Activated CD4-positive, alpha-beta T cell treated with anti-CD3 and anti-CD28 coated beads, Interleukin-2, amount 50 U/mL, for 24 hours (primary cell): ENCODE measurements around the gene VPS11.
"Not testable (repeated sequence)": the region's sequence is repeated elsewhere in the genome, so short reads cannot be mapped to it uniquely, and the experiment has no call there.

Source experiments
- DNase-seq, 2 donors: peaks; one replicate each; pipeline ENCODE4 v3.0.0-alpha.2; 2020; ENCODE audit warnings: low read depth in 1 of 2, low spot score in 1 of 2

VPS11 gene

DNA sequence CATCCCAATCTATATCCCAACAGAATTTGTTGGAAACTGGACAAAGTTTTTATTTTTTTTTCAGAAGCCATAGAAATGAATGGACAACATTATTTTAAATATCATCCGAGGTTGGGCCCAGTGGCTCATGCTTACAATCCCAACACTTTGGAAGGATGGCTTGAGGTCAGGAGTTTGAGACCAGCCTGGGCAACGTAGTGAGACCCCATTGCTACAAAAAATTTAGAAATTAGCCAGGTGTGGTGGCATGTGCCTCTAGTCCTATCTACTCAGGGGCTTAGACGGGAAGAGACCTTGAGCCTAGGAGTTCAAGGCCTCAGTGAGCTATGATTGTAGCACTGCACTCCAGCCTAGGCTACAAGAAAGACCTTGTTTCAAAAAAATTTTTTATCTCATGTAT is 32.8 kb upstream of the VPS11 start:
- DNase-seq, result no peak

DNA sequence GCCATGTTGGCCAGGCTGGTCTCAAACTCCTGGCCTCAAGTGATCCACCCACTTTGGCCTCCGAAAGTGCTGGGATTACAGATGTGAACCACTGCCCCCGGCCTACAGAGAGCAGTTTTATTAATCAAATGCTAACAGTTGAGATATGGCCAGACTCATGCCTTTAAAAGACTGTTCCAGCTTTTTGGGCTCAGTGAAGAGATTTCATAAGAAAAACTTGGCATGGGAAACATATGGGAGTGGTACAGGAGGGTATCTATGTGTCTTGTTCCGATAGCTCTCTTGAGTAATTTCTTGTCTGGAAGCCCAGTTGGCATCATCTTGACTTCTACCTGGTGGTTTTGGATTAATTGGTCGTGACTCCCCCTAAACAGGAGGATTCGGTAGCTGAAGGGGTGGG is 28.7 kb upstream of the VPS11 start:
- DNase-seq, result no peak

DNA sequence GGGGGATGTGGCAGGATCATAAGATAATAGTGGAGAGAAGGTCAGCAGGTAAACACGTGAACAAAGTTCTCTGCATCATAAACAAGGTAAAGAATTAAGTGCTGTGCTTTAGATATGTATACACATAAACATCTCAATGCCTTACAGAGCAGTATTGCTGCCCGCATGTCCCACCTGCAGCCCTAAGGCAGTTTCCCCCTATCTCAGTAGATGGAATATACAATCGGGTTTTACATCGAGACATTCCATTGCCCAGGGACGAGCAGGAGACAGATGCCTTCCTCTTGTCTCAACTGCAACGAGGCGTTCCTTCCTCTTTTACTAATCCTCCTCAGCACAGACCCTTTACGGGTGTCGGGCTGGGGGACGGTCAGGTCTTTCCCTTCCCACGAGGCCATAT is 28.1 kb upstream of the VPS11 start:
- not testable (repeated sequence) for DNase-seq

DNA sequence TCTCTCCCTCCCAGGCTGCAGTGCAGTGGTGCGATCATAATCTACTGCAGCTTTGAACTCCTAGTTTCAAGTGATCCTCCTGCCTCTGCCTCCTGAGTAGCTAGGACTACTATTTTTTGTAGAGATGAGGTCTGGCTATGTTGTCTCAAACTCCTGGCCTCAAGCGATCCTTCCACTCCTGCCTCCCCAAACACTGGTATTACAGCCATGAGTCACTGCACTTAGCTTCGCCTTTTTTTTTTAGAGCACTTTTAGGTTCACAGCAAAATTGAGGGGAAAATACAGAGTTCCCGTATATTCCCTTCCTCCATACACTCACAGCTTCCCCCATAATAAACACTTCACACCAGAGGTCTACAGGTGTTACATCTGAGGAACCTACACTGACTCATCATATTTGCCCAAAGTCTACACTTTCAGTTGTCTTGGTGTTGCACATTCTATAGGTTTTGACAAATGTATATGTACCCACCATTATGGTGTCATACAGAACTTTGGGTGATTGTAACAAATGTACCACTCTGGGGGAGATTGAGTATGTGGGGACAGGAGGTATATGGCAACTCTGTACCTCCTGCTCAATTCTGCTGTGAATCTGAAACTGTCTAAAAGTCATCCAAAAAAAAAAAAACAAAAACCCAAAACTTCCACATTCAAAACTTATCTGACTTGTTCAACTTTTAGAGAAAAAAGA is 25.6 kb upstream of the VPS11 start:
- DNase-seq, result no peak

DNA sequence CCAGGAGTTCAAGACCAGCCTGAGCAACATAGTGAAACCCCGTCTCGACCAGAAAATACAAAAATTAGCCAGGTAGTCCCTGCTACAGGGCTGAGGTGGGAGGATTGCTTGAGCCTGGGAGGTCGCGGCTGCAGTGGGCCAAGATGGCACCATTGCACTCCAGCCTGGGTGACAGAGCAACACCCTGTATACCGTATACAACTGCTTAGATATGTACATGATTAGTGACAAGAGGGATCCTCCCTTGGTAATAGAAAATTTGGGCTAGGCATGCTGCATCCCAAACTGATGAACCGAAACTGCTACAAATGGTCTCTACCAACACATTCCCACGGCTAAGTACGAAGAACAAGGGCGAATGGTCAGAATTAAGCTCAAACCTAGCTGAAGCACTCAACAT is 24.7 kb upstream of the VPS11 start:
- DNase-seq, result no peak

DNA sequence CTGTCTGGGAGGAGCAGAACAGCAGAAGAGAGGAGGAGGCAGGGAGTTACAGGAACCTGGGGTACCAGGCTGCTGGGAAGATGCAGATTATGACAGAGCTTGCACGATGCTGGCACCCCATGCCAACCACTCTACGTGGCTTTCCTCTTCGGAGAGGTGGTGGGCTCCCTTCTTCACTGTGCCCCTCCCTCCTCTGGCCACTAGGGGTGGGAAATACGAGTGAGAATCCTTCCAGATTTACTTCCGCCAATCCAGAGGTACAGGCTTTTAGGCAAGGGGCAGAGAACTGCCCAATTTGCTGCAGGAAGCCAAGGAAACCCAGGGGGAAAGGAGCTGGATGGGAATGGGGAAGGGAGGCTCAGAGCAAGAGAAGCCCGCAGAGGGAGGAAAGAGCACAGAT is 22.9 kb upstream of the VPS11 start:
- no peak for DNase-seq

DNA sequence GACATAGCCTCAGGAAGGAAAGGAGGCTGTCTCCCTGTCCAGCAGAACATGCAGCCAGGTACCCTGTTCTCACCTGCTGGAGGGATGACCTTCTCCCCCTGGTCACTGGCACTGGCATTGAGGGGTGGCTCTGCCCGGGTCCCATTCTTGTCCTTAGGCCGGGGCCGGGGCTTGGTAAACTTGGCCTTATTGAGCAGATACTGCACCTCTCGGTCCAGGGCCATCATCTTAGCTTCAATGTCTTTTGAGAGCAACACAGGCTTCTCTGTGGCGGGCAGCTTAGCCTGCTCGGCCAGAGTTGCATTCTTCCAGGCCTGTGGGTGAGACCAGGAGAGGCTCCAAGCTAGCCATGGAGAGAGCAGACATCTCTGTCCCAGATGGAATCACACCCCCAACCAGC is 21.1 kb upstream of the VPS11 start:
- DNase-seq, result no peak

DNA sequence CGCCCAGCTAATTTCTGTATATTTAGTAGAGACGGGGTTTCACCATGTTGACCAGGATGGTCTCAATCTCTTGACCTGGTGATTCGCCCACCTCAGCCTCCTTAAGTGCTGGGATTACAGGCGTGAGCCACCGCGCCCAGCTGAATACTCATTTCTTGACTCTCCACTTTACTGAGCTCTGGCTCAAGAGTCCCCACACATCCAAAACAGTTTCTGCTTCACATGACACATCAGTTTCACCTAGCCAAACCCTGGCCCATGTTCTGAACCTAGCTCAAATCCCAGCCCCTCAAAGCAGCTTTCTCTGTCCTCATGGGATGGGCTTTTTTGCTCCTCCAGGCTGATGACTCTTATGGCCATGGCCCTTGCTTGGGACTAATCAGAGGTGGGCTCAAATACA is 20.4 kb upstream of the VPS11 start:
- DNase-seq, result no peak

DNA sequence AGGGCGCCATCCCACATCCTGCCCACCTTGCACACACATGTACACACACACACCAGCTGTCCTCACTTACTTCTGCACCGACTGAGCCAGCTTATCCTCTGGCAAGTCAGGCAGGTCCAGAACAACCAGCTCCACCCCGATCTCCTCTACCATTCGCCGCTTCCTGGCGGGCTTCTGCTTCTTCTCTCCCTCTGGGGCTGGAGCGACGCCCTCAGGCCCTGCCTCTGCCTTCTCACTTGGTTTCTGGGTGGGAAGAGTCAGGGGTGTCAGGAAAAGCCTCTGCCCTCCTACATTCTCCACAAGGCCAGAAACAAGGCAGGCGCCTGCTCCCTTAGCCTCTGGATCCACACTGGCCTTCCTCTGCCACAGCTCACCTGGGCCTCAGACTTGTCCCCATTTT is 19.0 kb upstream of the VPS11 start:
- DNase-seq, result no peak

DNA sequence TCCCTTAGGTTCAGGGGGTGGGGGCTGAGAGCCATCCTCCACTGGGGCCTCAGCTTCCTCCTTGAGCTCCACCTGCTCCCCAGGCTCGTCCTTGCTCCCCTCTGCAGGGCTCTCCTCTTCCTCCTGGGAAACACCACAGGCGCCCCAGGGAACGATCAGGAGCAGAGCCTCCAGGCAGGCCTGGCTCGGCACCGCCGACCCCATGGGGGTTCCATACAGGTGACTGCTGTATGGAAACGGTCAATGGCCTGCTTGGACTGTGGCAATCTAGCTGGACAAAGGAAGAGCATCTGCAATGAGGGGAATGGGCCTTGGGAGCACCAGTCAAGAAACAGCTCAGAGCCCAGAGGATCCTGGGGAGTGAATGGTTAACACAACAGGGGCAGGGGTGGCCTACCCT is 18.5 kb upstream of the VPS11 start:
- DNase-seq, result no peak

DNA sequence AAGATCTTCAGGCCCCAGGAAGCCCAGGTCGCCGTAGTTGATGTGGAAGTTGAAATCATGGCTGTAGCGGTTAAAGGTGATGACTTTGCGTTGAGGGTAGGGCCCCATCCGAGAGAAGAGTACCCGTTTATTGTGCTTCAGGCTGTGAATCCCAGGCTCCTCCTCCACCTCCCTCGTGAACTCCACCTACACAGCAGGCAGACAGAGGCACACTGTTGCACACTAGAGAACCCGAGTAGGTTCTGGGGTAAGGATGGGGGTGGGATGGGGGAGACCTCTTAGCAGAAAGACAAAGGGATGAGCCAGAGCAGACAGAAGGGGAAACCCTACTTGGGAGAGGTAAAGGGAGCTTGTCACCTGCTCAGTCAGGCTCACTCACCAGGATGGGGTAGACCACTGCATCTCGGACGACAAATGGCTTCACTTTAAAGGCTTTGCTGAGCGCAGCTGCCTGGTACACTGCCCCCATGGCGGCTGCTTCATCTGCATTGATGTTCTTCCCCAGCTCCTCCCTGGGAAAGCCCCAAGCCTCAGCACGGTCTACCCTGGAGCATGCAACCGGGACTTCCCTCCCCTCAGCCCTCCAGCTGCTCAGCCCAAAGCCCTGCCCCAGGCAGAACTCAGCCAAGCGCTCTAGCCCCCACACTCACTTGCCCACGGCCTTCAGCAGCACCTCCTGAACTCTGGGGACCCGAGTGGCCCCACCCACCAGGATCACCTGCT is 16.0 kb upstream of the VPS11 start:
- DNase-seq, result no peak

DNA sequence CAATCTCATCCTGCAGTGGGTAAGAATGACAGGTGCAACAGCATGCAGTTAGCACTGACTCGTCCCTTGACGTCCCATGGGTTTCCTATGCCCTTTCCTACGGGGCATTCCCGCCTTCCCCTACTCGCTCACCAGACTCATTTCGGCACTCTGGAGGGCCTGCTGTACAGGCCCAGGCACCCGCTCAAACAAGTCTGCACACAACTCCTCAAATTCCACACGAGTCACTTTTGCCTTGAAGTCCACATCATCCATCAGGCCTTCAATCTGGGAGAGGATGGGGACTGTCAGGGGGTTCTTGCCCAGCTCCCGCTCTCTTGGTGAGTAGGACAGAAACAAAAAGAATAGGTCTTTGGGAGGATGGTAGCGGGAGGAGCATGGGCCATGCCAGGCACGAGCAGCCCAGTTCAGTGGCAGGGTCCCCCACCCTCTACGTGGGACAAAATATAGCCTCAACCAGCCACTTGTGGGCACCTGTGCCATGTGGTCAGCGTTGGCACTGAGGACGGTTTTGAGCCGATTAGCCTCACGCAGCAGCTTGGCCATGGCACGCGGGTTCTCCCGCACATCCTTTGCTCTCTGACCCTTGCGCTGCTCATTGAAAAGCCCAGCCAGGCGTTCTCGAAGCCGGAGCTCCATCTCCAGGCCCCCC is 15.3 kb upstream of the VPS11 start:
- DNase-seq, result no peak

DNA sequence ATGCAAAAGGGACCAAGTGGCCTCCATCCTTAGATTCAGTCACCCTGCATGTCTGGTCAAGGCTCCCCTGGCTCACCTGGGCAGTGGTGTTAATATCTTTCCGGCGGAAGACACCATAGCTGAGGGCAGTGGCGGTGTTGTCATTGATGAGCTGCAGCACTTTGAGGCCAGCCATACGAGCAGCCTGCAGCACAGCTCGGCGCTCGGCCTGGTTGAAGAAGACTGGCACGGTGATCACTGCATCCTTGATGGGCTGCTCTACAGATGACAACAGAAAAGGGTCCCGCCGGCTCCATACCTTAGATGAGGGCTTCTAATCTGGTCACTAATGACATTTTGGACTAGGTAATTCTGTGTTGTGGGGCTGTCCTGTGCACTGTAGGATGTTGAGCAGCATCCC is 13.2 kb upstream of the VPS11 start:
- DNase-seq, result no peak

DNA sequence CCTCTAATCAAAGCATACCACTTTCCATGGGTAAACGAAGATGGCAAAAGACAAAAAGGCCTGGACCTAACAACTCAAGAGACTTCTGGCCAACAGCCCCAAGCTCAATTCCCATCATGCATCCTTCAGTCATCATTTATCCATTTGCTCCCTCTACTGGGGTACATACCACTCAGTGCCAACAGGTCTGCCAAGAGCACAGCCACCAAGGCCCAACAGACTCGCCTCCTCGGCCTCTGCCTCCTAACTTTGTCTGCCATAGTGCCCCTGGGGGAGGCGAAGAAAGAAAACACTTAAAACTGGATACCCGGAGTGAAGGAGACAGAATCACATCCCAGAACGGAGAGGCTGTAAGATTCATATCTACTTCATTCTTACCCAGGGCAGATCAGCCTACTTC is 11.7 kb upstream of the VPS11 start:
- no peak for DNase-seq

DNA sequence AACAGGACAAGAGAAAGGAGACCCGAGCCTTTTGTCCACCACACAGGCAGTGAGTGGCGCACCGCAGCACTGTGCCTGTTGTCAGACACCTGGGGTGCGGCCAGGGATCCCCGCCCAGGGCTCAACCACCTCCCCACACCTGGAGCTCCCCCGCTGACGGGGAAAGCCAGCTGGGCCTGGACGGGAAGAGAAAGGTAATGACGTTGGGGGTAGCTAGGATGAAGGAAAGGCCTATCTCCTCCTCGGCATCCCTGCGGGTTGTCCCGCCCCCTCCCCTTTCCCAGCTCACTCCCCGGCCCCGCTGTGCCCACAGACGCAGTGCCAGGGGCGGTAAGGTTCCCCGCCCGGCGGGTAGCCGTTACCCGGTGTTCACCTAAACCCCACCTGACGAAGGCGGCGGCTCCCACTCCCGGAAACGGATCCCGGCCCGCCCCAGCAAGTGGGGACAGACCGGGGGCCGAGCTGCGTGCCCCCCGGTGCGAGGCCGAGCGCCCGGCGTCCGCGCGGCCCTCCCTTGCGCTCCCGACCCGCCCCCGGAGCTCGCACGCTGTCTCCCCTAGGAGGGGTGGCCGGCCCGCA is 11.1 kb upstream of the VPS11 start:
- DNase-seq, result peak in 1 of 2 donors; percentile 20

DNA sequence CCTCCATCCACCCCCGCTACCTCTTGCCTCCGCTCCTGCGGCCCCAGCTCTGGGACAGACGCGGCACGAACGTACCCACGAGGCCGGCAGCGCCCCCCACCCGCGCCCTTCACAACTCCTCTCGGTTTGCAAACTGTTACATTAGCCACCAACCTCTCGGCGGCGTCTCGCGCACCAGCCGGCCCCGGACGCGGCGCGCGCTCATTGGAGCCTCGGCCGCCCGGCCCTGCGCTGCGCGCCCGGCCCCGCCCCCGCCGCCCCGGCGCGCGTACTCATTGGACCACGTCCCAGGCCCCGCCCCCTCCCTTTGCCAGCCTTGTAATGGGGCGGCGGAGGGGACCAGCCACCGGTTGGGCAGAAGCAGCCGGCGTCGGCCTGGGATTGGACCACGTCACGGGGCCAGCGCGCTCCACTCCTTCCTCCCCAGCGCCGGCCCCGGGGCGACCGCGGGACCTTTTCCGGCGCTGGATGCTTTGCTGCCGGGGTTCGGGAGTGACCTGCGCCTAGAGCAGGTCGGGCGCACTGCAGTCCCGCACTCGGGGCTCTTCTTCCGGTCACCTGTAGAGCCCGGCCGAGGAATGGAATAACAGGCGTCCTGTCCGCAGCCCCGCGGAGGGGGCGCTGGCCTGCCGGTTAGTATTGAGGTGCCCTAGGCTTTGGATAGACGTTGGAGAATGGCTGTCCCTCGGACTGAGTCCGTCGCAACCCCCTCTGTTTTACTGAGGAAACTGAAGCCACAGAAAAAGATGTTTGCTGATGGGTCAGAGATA is 10.4 kb upstream of the VPS11 start, which contains the start of gene HYOU1:
Gene HYOU1, minus strand, starts transcription at position 206 of the 770 bp plus-strand sequence. CDS start 1,045 bp downstream, outside the sequence.
- peak; percentile 97 for DNase-seq

DNA sequence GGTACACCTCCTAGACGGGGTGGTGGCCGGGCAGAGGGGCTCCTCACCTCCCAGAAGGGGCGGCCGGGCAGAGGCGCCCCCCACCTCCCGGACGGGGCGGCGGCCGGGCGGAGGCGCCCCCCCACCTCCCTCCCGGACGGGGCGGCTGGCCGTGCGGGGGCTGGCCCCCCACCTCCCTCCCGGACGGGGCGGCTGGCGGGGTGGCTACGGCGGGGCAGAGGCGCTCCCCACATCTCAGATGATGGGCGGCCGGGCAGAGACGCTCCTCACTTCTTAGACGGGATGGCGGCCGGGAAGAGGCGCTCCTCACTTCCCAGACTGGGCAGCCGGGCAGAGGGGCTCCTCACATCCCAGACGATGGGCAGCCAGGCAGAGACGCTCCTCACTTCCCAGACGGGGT is 8.5 kb upstream of the VPS11 start:
- DNase-seq, result not testable (repeated sequence)

DNA sequence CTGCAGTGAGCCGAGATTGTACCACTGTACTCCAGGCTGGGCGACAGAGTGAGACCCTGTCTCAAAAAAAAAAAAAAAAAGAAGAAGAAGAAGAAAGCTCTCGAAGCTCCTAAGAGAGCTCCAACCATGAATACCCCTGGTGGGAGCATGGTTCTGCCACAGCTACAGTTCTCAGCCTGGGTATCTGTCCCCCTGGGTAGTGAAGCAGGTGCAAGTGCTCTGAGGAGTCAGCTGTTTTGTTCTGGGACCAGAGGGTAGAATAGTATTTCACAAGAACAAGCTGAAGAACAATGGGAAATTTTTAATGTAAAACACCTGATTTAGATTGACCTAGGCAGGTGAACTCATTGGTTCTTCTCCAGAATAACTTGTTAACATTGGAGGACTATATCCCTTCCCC is 6.4 kb upstream of the VPS11 start:
- no peak for DNase-seq

DNA sequence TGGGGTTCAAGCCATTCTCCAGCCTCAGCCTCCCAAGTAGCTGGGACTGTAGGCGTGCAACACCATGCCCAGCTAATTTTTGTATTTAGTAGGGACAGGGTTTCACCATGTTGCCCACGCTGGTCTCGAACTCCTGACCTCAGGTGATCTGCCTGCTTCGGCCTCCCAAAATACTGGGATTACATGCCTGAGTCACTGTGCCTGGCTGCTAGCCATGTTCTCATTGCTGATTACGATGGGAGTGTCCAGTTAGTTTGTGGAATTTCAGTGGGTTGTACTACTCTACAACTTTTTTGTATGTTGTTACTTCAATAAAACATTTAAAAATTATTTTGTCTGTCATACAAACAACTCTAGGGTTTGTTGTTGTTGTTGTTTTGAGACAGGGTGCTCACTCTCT is 4.8 kb upstream of the VPS11 start:
- no peak for DNase-seq

DNA sequence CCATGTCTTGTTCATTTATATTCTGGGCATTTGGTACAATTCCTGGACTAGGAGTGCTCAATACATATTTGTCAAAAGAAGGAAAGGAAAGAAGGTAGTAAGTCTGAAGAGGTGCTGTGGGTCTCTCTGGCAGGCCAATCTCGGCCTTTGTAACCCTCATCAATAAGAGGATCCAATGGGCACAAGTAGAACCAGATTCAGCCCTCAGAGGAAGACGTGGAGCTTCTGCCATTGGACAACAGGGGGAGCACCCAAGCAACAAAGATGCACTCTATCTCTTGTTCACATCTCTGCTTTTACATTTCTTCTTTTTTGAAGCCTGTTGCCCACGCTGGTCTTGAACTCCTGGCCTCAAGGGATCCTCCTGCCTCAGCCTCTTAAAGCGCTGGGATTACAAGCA is 2.2 kb upstream of the VPS11 start:
- DNase-seq, result peak in 1 of 2 donors; percentile 32

DNA sequence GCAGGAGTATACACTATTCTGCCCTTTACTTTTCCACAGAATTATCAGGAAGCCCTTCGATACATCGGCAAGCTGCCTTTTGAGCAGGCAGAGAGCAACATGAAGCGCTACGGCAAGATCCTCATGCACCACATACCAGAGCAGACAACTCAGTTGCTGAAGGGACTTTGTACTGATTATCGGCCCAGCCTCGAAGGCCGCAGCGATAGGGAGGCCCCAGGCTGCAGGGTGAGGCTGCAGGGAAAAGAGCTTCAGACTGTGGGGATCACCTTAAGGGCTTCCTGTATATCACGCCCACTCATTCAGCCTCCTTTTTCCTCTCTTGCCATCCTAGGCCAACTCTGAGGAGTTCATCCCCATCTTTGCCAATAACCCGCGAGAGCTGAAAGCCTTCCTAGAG is 10.2 kb downstream of the VPS11 start:
- no peak for DNase-seq
